ENCODE measurements around the gene KLHL30. TPM values are rescaled to one million over a fixed set of nuclear protein-coding genes. Genes with fewer than 3 reads are reported as not detected.

Gene KLHL30
- total RNA-seq, 1 experiment from 2014 or later, result 7.4 TPM

- peak; percentile 62 for DNase-seq (ENCODE audit: low spot score)
Observed at GRCh38 chr2:238145851-238146250, 7.4 kb downstream of the KLHL30 start.

- DNase-seq (ENCODE audit: low spot score), result no peak
Observed at GRCh38 chr2:238146884-238147544, 8.5 kb downstream of the KLHL30 start.

- no peak for DNase-seq (ENCODE audit: low spot score)
Observed at GRCh38 chr2:238148981-238149380, 10.5 kb downstream of the KLHL30 start.

- DNase-seq (ENCODE audit: low spot score), result no peak
Observed at GRCh38 chr2:238149841-238150572, 11.5 kb downstream of the KLHL30 start.

GRCh38 chr2:238150686-238151085, 12.2 kb downstream of the KLHL30 start:
- DNase-seq (ENCODE audit: low spot score), result no peak

- no peak for DNase-seq (ENCODE audit: low spot score)
Observed at GRCh38 chr2:238151205-238151604, 12.7 kb downstream of the KLHL30 start.

- no peak for DNase-seq (ENCODE audit: low spot score)
Observed at GRCh38 chr2:238151628-238152235, 13.3 kb downstream of the KLHL30 start.

GRCh38 chr2:238152771-238153688, 14.6 kb downstream of the KLHL30 start:
- no peak for DNase-seq (ENCODE audit: low spot score)

- DNase-seq (ENCODE audit: low spot score), result no peak
Observed at GRCh38 chr2:238154570-238154969, 16.1 kb downstream of the KLHL30 start.

GRCh38 chr2:238155051-238155760, 16.7 kb downstream of the KLHL30 start:
- DNase-seq (ENCODE audit: low spot score), result no peak

- DNase-seq (ENCODE audit: low spot score), result no peak
Observed at GRCh38 chr2:238155761-238156694, 17.6 kb downstream of the KLHL30 start.

- DNase-seq (ENCODE audit: low spot score), result no peak
Observed at GRCh38 chr2:238157506-238158017, 19.1 kb downstream of the KLHL30 start.

GRCh38 chr2:238158018-238158508, 19.6 kb downstream of the KLHL30 start:
- DNase-seq (ENCODE audit: low spot score), result no peak

- no peak for DNase-seq (ENCODE audit: low spot score)
Observed at GRCh38 chr2:238158509-238159070, 20.1 kb downstream of the KLHL30 start, which contains the start of gene ERFE. TSS of gene ERFE (plus strand) at chr2:238158970. CDS start at chr2:238159008, 38 bp downstream.

- no peak for DNase-seq (ENCODE audit: low spot score)
Observed at GRCh38 chr2:238159071-238159539, 20.6 kb downstream of the KLHL30 start.

- no peak for DNase-seq (ENCODE audit: low spot score)
Observed at GRCh38 chr2:238159661-238160205, 21.3 kb downstream of the KLHL30 start.

- DNase-seq (ENCODE audit: low spot score), result no peak
Observed at GRCh38 chr2:238160206-238161129, 22.0 kb downstream of the KLHL30 start.

All from A172 (cell line).